Left ventricle myocardium superior (tissue), 1 donor: ENCODE data around the gene PSMA7. TPM values are rescaled to one million over a fixed set of nuclear protein-coding genes. Genes with fewer than 3 reads are reported as not detected.
A peak's percentile ranks its signal among the peaks of the same experiment; 100 is the strongest.

Source experiments
- ATAC-seq: fragments of 200-7000 bp; cut with Tn5 transposase; one replicate; pipeline ENCODE4 v1.9.1; 2020; ENCODE audit warnings: mild to moderate bottlenecking, moderate library complexity
- DNase-seq: peaks from one replicate; pipeline ENCODE4 v3.0.0-alpha.2; 2020
- intact Hi-C: fragments of 100-400 bp; cut with micrococcal nuclease; formaldehyde crosslinking; loops from one replicate; pipeline ENCODE4 v1.11.0; 2022
- long read RNA-seq: library from polyadenylated mRNA; unstranded; transcript quantifications from one replicate; pipeline ENCODE4 v2.0.0, GENCODE V29; 2021
- total RNA-seq: library from RNA; stranded (reverse); fragmentation: NEBNext Ultra II Directional; extraction: Animal tissue kit (Norgen Biotek cat#: 25700); gene quantifications from one replicate; pipeline ENCODE4 v1.2.1, GENCODE V29; 2021
- donor health status: DM: no; HTN: yes; CAD: no; lungs with severe emphysema.

PSMA7 gene
- total RNA-seq: 240 TPM
- long read RNA-seq, transcript PSMA7-206 (4 exons, 548 nt): minor isoform, 272 of 606 reads
- long read RNA-seq, transcript PSMA7-203 (7 exons, 996 nt): major isoform, 296 of 606 reads
- long read RNA-seq, partial matches to known transcripts: 23 of 606 reads
- long read RNA-seq, other reads (novel, unspliced or antisense): 13 of 606 reads

DNA sequence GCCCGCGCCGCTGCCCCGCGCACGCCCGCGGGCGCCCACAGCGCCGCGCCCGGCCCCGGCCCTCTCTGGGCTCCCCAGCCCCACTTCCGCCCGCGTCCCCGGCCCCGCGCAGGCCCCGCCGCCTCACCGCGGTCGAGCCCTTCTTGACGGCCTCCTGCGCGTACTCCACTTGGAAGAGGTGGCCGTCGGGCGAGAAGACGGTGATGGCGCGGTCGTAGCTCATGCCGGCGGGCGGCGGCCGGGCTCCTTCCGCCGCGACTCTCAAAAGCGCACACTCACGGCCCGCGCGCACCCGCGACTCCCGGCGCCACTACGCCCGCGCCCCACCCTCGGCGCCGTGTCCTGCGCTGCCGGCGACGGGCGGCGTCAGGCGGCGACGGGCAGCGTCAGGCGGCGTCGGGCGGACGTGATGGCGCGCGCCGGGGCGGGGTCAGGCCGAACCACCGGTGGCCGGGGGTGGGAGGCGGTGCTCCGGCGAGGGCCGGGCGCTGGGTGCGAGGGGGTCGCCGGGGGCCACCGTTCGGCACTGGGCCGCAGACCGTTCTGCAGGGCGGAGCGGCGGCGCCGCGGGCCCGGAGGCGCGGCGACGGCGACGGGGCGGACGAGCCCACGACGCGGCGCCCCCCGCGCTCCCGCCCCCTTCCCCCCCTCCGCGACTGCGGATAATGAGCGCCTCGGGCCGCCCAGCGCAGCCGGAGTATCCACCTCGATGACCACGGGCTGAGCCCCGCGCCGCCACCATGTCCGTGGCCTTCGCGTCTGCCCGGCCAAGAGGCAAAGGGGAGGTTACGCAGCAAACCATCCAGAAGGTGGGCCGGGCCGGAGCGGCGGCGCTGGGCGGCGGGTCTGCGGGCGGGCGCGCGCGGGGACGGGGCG, at the start of gene PSMA7, which contains the start of gene SS18L1:
PSMA7 (minus strand) TSS at position 314 of the 876 bp plus-strand sequence; CDS start at position 223, 91 bp downstream.
SS18L1 (plus strand) TSS at position 689 of the 876 bp plus-strand sequence; CDS start at position 741, 52 bp downstream.
- ATAC-seq (peak; percentile 94), DNase-seq (peak; percentile 93)
- intact Hi-C loops: loop anchor here (10.0 kb wide), 1 partner anchor 129 kb away; no protein-coding TSS in a partner anchor

DNA sequence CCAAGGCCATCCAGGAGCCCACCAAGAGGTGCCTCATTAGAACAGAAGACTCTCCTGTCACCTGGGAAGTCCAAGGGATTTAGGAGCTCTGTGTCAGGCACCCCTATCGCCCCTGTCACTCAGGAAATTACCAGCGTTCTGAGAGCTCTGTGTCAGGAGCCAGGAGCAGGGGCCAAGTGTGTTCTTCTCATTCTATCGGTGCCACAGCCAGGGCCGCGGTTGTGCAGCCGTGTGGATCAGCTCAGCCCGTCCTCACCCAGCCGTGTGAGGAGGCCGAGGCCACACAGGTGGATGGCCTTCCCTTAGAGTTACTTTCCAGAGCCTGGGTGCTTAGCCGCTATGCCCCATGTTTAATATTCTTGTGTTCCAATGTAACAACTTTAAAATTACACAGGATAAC, 49.4 kb upstream of the PSMA7 start:
- DNase-seq (peak; percentile 35), ATAC-seq (peak; percentile 58)
- intact Hi-C loops: no loop called here

DNA sequence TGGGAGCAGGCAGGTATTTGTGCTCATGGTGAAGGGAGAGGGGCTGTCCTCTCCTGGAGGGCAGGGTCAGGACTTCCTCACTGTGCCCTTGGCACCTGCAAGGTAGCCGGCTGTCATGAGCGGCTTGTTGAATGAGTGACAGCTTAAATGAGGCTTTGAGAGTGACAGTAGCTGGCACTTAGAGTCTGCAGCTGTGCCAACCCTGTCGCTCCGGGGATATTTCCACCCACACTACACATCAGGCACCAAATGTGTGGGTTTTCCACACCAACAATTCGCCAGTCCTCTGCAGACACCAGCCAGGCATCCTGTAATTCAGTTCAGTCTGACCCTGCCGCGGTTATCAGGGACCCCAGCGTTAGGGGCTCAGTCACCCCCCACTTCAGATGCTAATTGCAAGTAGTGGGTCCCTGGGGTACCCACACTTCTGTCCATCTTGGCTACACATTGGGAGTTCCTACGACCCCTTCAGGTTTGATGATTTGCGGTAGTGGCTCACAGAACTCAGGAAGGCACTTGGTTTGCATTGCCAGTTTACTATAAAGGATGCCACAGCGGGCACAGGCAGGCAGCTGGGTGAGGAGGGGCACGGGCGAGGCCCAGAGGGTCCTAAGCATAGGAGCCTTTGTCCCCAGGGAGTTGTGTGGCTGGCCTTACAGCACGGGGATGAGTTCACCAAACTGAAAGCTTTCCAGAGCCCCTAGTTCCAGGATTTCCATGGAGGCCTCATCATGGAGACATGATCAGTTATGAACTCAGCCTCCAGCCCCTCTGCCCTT, 48.8 kb upstream of the PSMA7 start:
- DNase-seq (peak; percentile 31), ATAC-seq (peak; percentile 72)
- intact Hi-C loops: no loop called here

DNA sequence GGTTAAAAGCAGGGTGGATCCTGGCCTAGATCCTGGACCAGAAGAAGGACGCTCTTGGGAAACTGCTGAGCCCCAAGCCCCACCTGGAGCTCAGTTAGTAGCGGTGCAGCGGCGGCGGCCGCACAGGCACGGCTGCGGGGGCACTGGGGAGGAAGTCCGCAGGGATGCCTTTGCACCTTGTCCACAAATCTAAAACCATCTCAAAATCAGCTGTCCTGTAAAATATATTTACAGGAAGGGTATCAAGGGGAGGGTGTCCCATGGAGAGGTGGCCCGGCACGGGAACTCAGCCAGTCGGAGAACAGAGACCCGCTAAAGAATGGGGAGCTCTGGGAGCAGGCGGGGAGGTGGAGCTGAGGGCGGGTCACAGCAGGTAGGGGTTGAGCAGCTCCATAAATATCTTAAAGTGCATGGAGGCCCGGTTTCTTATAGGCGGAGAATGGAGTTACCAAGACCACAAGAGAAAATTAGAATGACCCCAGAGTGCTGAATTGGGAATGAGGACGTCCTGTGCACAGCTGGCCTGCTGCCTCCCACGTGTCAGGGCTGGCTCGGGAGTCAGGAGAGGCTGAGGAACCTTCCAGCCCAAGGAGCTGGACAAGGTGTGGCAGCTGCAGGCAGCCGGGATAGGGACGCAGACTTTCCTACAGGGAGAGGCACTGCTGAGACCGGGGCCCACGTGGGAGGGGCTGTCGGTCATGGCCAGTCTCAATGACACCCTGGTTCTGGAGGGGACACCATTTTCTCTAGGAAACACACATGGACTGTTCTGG, 47.6 kb upstream of the PSMA7 start:
- no peak for ATAC-seq
- intact Hi-C loops: no loop called here
- peak; percentile 18 for DNase-seq

DNA sequence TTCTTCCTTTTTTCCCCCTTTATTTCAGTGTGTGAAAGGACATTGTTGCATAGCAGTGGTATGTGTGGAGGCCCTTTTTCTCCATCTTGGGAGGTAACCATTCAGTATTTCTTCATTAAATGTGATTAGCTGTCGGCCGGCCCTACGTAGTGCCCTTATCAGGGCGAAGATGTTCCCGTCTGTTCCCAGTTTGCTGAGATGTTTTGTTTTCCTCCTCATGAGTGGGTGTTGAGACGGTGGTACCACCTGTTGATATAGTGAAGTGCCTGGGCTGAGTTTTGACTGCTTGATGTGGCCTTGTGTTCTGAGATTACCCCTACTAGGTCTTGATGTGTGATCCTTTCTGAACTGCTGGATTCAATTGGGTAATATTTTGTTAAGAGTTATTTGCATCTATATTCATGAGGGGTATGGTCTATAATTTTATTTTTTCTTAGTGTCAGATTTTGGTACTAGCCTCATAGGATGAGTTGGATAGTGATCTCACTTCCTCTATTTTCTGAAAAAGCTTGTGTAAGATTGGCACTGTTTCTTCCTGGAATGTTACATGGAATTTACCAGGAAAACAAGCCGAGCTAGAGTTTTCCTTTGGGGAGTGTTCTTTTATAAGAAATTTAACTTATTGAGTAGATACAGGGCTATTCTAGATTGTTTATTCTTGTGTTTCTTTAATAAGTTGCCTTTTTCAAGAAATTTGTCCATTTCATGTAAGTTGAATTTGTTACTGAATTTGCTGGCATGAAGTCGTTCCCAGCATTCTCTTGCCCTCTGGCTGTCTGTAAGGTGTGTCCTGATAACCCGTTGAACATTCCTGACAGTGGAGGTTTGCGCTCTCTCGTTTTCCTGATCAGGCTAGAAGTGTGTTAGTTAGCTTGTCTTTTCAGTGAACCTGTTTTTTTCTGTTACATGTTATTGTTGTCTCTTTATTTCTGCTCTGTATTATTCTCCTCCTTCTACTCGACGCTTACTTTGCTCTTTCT, 44.0 kb upstream of the PSMA7 start:
- ATAC-seq: no peak
- no peak for DNase-seq
- intact Hi-C loops: no loop called here

DNA sequence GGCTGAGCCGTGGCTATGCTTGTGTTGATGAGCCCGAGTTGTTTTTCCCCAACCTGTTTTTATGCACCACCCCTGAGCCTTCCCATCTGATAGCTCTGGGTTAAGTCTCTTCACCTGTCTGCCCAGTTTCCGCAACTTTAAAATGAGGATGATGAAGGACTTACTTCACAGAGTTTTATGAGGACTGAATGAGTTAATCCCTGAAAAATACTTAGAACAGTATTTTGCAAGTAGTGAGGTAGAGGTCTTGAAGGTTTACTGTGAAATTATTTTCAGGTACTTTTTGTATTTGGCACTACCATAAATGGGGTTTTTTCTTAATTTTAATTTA, 42.9 kb upstream of the PSMA7 start:
- DNase-seq (no peak), ATAC-seq (no peak)
- intact Hi-C loops: no loop called here

DNA sequence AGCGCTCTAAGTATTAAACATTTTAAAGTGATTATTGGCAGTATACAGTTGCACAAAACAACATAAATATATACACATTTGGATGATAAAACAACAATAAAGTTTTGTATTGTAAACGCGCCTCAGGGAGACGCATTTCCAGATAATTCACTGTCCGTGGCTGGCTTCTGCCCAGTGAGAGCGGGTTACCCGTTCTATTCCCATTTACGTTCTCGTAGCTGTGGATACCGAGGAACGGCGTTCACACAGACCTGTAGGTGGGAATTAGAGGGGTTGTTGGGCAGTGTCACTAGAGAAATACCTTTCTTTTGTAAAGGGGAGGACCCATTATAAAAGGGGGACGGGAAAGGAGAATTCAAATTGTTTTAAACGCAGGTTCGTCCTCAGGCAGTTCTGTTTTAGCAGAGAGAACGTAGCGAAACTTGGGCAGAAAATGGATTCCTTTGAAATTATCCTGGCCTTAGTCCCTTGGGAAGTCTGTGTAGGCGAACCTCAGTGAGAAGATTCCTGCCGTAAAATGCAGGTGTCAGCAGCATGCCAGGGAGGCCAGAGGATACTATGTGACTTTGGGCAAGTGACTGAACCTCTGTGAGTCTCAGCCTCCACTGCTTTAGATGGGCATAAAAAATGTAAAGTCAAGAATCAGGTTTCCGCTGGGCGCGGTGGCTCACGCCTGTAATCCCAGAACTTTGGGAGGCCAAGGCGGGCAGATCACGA, 40.4 kb upstream of the PSMA7 start:
- ATAC-seq: no peak
- peak; percentile 17 for DNase-seq
- intact Hi-C loops: no loop called here

DNA sequence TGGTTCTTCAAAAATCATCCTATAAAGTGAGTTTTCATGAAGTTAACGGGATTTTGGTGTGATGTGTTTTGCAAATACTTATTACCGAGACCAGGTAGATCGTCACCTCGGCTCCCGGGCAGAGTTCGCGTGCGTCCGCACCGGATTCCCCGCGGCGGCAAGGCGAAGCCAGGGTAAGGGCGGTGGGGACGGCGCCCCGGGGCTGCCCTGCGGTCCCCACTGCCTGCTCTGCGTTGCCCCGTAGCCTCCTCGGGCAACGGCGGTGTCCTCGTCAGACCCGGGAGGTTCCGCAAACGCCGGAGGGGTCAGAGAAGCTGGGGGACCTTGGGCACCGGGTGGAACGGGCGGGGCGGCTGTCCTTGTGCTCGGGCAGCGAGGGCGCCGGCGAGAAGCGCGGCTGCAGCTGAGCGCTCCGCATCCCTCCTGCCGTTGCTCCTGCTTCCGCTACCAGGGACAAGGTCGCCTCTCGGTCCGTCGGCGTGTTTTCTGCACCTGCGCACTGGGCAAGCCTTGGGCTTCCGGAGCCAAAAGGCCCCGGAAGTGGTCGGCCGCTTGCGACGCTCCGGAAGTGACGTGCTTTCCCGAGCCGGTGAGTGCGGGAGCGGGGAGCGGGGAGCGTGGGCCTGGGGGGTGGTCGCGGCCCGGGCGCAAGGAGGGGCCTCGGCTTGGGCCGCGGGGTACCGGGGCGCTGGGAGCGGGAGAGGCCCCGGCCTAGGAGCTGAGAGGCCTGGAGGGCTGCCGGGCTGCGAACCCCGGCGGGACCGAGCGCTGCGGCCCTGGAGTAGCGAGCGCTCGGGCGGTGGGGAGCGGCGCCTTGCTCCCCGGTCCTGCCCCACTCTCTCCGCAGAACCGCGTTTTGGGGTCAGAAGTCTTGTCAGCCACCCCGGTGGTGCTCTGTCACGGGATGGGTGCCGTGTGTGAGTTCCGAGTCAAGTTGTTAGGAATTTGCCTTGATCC, 39.6 kb upstream of the PSMA7 start, which contains the start of gene MTG2:
MTG2 (plus strand) TSS at position 560 of the 957 bp plus-strand sequence. CDS start 10,393 bp downstream, outside the sequence.
- peak; percentile 98 for ATAC-seq

DNA sequence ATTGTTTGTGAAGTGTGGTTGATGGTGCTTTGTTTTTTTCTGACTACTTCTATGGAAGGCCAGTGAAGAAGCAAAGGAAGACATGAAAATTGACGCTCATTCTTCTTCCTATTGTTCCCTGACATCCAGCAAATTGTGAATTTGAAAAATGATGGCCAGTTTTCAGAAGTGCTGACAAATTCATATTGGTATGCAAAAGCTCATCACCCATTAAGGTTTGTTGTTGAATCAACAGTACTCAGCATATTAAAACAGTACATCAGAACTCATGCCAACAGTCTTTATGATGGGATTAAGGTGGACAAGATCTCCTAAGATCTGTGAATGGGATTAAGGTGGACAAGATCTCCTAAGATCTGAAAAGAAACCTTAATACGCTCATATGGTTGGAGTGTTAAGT, 38.6 kb upstream of the PSMA7 start:
- intact Hi-C loops: no loop called here
- DNase-seq (no peak), ATAC-seq (no peak)

More for the DNA sequence above, 39.6 kb upstream of the PSMA7 start, which contains the start of gene MTG2:
- intact Hi-C loops: no loop called here
- peak; percentile 96 for DNase-seq

DNA sequence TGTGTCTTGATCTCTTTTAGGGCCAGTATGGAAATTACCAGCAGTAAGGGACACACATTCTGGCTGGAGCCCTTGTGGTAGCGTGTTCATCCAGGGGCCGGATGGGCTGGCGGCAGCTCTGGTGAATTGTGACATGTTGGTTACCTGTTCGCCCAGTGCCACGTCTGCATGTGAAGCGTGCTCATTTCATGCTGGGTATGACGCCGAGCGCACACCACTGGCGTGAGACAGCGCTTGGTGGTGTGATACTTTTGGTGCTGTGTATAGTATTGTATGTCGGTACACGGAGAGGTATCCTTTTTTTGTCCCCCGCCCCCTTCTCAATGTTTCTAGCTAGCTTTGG, 35.9 kb upstream of the PSMA7 start:
- ATAC-seq (no peak), DNase-seq (peak; percentile 10)
- intact Hi-C loops: no loop called here

DNA sequence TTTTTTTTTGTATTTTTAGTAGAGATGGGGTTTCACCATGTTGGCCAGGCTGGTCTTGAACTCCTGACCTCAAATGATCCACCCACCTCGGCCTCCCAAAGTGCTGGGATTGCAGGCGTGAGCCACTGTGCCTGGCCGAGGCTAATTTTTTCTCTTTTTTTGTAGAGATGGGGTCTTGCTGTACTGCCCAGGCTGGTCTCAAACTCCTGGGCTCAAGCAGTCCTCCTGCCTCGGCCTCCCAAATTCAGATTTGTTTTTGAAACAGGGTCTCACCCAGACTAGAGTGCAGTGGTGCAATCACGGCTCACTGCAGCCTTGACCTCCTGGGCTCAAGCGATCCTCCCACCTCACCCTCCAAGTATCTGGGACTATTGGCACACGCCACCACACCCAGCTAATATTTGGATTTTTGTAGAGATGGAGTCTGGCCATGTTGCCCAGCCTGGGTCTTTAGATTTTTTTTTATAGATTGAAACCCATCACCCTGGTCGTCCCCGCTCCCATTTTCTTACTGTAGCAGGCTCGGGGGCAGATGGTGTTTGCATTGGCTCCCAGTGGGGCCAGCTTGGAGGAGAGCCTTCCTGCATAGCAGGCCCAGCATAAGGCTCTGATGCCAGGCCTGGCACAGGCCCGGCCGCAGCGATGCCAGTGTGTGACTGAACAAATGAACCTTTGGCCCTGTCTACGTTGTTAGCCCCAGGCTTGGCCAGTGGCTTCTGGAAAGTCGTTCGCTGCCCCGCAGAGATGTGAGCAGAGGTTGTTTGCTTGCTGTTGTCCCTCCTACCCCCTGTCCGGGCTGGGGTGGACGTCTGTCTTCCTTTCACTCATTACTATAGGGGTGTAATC, 35.3 kb upstream of the PSMA7 start:
- ATAC-seq: no peak
- intact Hi-C loops: no loop called here
- DNase-seq: peak; percentile 22

DNA sequence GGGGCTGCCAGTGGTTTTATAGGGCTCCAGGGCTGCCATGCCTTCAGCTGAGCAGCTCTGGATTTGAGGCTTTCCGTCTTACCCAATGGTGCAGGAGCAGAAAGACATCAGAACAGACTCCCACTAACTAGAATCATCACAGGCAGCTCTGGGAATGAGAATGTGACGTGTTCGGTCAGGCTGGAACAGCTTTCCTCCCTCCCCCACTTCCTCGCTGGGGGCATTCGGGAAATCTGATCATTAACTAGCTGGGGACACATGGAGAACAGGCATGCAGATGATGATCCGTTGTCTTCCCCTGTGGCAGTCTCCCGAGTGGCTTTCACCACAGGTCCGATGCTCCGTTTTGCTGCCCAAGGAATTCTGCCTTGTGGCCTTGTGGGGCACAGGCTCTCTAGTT, 34.1 kb upstream of the PSMA7 start:
- ATAC-seq (no peak), DNase-seq (no peak)
- intact Hi-C loops: no loop called here

DNA sequence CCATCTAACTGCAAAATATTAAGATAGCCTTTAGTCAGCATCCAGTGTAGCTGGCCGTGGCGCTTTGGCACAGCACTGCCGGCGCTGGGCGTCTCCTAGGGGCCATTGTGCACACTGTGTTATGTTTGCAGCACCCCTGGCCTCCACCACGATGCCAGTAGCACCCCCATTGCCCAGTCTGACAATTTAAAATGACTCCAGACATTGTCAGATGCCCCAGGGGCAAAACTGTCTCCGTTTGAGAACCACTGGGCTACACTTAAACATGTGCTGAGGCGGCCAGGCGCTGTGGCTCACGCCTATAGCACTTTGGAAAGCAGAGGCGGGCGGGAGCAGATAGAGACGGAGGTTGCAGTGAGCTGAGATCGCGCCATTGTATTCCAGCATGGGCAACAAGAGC, 33.7 kb upstream of the PSMA7 start:
- DNase-seq (peak; percentile 14), ATAC-seq (no peak)
- intact Hi-C loops: no loop called here

DNA sequence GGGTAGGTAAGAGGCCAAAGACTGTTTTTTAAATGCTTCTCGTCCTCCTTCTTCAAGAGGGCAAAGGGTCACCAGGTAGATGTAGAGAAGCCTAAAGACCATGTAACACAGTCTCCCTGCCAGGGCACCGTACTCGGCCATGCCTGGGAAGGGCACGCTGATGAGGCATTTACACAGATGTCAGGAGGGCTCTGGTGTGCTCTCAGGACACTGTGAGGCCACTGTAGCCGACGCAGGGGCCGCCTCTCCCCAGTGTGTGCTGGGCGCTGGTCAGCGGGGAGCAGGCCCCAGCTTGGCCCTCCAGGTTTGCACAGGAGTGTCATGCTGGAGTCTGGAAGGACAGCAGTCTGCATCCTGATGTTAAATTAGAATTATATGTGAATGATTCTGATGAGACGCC, 32.5 kb upstream of the PSMA7 start:
- ATAC-seq (no peak), DNase-seq (peak; percentile 7)
- intact Hi-C loops: no loop called here

DNA sequence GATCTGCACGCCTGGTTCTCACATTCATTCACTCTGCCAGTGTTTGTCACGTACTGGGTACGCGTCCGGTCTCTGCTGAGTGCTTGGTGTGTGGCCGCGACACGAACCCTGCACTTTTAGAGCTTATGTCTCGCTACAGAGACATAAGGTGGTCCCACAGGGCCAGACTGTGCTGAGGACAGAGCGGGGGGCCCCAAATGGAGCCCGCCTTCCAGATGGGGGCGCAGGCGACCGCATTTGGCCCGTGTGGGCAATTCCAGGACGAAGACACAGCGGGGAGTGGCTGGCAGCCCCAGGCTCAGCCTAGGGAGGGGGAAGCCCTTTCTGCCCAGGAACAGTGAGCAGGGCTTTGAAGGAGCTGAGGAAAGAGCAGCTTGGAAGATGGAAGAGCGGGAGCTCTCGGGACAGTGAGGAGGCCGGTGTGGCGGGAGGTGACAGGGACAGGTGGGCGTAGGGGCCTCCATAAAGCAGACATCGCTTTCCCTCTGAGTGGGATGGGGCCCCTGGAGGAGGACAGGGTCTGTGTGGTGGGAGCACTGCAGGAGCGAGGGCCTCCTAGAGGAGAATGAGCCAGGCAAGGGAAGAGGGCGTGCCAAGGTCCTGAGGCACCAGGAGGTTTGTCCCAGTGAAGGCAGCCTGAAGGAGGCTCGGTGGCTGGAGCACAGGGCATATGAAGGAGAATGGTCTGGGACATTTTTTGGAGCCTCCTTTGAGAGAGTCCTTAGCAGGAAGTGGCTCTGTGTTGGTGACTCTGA, 31.9 kb upstream of the PSMA7 start:
- peak; percentile 12 for DNase-seq
- ATAC-seq: no peak
- intact Hi-C loops: no loop called here
